ENCODE measurements around the gene EPG5. TPM values are rescaled to one million over a fixed set of nuclear protein-coding genes. Genes with fewer than 3 reads are reported as not detected.
"Not testable (repeated sequence)": the region's sequence is repeated elsewhere in the genome, so short reads cannot be mapped to it uniquely, and the experiment has no call there.

The EPG5 gene
- total RNA-seq, 1 donor from 2014 or later: 38.3 TPM

- intact Hi-C loops (cut with micrococcal nuclease): no loop called here
- ATAC-seq (ENCODE audit: low read depth) (no peak), DNase-seq (no peak)
- Mint-ChIP-seq H3K4me3 (no peak overlapping the region), H3K4me1 (peaks cover 4% of the 10 kb centered on the region), H3K27ac (no peak overlapping the region), H3K27me3 (no peaks in the 10 kb centered on the region), H3K9me3 (no peaks in the 10 kb centered on the region), H3K36me3 (ENCODE audit: low read depth) (no peaks in the 10 kb centered on the region)
- CTCF ChIA-PET: interaction anchor here (0.6 to 4.7 kb wide), 2 partner anchors 312 to 1158 kb away, joined by 3 to 21 read pairs; no protein-coding TSS in a partner anchor
- POLR2A ChIA-PET: no interaction called here
- no peak for TF ChIP-seq CTCF (IDR thresholded peaks at IDR 0.05)
Measured at GRCh38 chr18:45976974-45977373, 9.8 kb upstream of the EPG5 start.

- TF ChIP-seq CTCF (IDR thresholded peaks at IDR 0.05): no peak
- no peak overlapping the region for H3K4me3 Mint-ChIP-seq
- intact Hi-C loops (cut with micrococcal nuclease): no loop called here
- no peak for DNase-seq
- ChIA-PET POLR2A (no interaction called here), CTCF (interaction anchor here (0.6 to 4.7 kb wide), 2 partner anchors 311 to 1158 kb away, joined by 3 to 21 read pairs; no protein-coding TSS in a partner anchor)
- no peak for ATAC-seq (ENCODE audit: low read depth)
- H3K27ac Mint-ChIP-seq: no peak overlapping the region
- no peaks in the 10 kb centered on the region for H3K36me3 Mint-ChIP-seq (ENCODE audit: low read depth)
- no peaks in the 10 kb centered on the region for H3K9me3 Mint-ChIP-seq
- H3K4me1 Mint-ChIP-seq: peaks cover 4% of the 10 kb centered on the region
- no peaks in the 10 kb centered on the region for H3K27me3 Mint-ChIP-seq
Measured at GRCh38 chr18:45976566-45976965, 9.4 kb upstream of the EPG5 start.

- CTCF ChIA-PET: interaction anchor here (0.7 to 4.7 kb wide), 4 partner anchors 26 to 311 kb away, joined by 3 to 21 read pairs (median 4); no protein-coding TSS in a partner anchor
- intact Hi-C loops (cut with micrococcal nuclease): loop anchor here (1.0 to 2.0 kb wide), 4 partner anchors 99 to 353 kb away; partner anchors contain the start of gene PSTPIP2
- no peak for TF ChIP-seq CTCF (IDR thresholded peaks at IDR 0.05)
- Mint-ChIP-seq H3K27me3 (no peaks in the 10 kb centered on the region), H3K36me3 (ENCODE audit: low read depth) (no peaks in the 10 kb centered on the region), H3K9me3 (no peaks in the 10 kb centered on the region), H3K4me1 (peaks cover 4% of the 10 kb centered on the region), H3K4me3 (no peak overlapping the region), H3K27ac (no peak overlapping the region)
- peak; percentile 54 for ATAC-seq (ENCODE audit: low read depth)
- POLR2A ChIA-PET: no interaction called here
- DNase-seq: no peak
Measured at GRCh38 chr18:45974088-45974536, 7.0 kb upstream of the EPG5 start.

DNA sequence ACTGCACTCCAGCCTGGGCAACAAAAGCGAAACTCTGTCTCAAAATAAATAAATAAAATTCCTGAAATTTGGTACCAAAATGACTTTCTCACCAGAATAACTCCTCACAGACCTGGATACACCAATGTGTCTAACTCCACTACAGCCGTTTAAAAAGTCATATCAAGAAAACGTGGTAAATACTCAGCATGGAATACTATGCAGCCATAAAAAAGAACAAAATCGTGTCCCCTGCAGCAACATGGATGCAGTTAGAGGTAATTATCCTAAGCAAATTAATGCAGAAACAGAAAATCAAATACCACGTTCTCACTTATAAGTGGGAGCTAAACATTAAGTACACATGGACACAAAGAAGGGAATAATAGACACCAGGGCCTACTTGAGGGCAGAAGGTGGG, 2.2 kb downstream of the EPG5 start:
- CTCF ChIA-PET; H3K9me3 Mint-ChIP-seq; DNase-seq; H3K27ac Mint-ChIP-seq; ATAC-seq (ENCODE audit: low read depth); POLR2A ChIA-PET; H3K27me3 Mint-ChIP-seq: not testable (repeated sequence)
- Mint-ChIP-seq H3K36me3 (ENCODE audit: low read depth) (peaks cover 45% of the 10 kb centered on the region), H3K4me3 (peak overlapping the region; percentile 24), H3K4me1 (peaks cover 56% of the 10 kb centered on the region)
- intact Hi-C loops (cut with micrococcal nuclease): loop anchor here (5.0 to 10.0 kb wide), 3 partner anchors 188 to 1967 kb away; partner anchors contain the start of genes KATNAL2, PIAS2 and SMAD2

DNA sequence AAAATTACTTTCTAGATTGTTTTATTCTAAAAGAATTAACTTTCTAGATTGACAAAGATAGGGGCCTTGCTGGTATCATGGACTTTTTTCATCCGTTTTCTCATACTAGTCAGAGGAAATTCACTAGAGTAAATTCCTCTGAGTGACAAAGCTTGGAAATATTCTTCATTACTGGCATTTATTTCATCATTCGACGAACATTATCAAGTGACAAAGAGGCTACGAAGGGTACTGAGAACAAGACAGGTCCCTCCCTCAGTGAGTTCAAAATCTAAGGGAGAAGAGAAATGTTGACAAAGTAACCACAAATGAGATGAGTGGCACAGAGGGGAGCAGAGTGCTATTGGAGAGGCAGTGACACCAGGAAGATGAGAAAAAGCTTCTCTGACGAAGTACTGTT, 4.3 kb downstream of the EPG5 start:
- intact Hi-C loops (cut with micrococcal nuclease): loop anchor here (10.0 kb wide), 1 partner anchor 952 kb away; the partner anchor contains the start of genes KATNAL2 and PIAS2
- TF ChIP-seq CTCF (IDR thresholded peaks at IDR 0.05): no peak
- Mint-ChIP-seq H3K27me3 (no peaks in the 10 kb centered on the region), H3K27ac (no peak overlapping the region), H3K4me3 (no peak overlapping the region), H3K36me3 (ENCODE audit: low read depth) (peaks cover 45% of the 10 kb centered on the region), H3K4me1 (peaks cover 61% of the 10 kb centered on the region), H3K9me3 (no peaks in the 10 kb centered on the region)
- ATAC-seq (ENCODE audit: low read depth): no peak
- no peak for DNase-seq
- ChIA-PET CTCF (no interaction called here), POLR2A (no interaction called here)

Data from activated B cell treated with CpG ODN at 0.5 μM for 24 hours (primary cell).